Measurements from ENCODE around the gene RSPH6A. TPM values are rescaled to one million over a fixed set of nuclear protein-coding genes. Genes with fewer than 3 reads are reported as not detected.

RSPH6A gene
- total and polyA plus RNA-seq, 2 of the 4 experiments (the other 2 are of a cell fraction), result under 0.01 to 0.09 TPM

GRCh38 chr19:45785097-45785496, 30.0 kb downstream of the RSPH6A start:
- Histone ChIP-seq H3K27me3 (ENCODE audit: control insufficient read depth, insufficient read depth, low read length) (no peaks in the 10 kb centered on the region), H3K27ac (ENCODE audit: insufficient read depth, low read length) (no peak overlapping the region), H4K91ac (ENCODE audit: insufficient read depth, low read depth, low read length) (no peak overlapping the region; the same call in 1 of the 2 replicates), H3K18ac (ENCODE audit: low read depth, low read length) (no peak overlapping the region), H3K23ac (ENCODE audit: low read depth, low read length) (peak overlapping the region; percentile 65; the same call in 1 of the 2 replicates), H3K79me1 (ENCODE audit: low read depth in 1 of 2, low read length in 2 of 2) (peaks cover 29 to 78% of the 10 kb centered on the region in 2 experiments), H3K14ac (replicated peaks; ENCODE audit: low read depth, low read length) (no peak overlapping the region), H3K36me3 (ENCODE audit: control insufficient read depth, insufficient read depth, low read length) (peaks cover 46% of the 10 kb centered on the region), H2BK5ac (ENCODE audit: low read depth, low read length, poor library complexity, severe bottlenecking) (no peak overlapping the region), H4K20me1 (ENCODE audit: insufficient read depth, low read length) (peaks cover 17% of the 10 kb centered on the region), H3K4me1 (ENCODE audit: control insufficient read depth, insufficient read depth, low read length) (peaks cover 30% of the 10 kb centered on the region), H2AFZ (replicated peaks; ENCODE audit: low read length, poor library complexity) (no peak overlapping the region), H3K9ac (ENCODE audit: low read depth, low read length) (no peak overlapping the region), H2BK15ac (ENCODE audit: low read depth, low read length) (no peak overlapping the region), H3K9me1 (ENCODE audit: insufficient read depth, low read length) (peaks cover 17% of the 10 kb centered on the region), H2AK9ac (replicated peaks; ENCODE audit: low read depth, low read length, poor library complexity) (peak overlapping the region; percentile 30), H3K9me3 (ENCODE audit: control insufficient read depth, insufficient read depth, low read length) (no peaks in the 10 kb centered on the region), H4K5ac (ENCODE audit: low read depth, low read length) (no peak overlapping the region), H2BK20ac (ENCODE audit: low read depth, low read length) (no peak overlapping the region), H2AK5ac (ENCODE audit: low read depth, low read length) (peak overlapping the region; percentile 15; the same call in 1 of the 2 replicates), H3K56ac (ENCODE audit: extremely low read depth, insufficient read depth, low read length) (no peak overlapping the region), H4K8ac (ENCODE audit: low read depth in 2 of 2, low read length in 2 of 2) (no peak overlapping the region), H3K4ac (ENCODE audit: low read depth, low read length) (no peak overlapping the region), H2BK120ac (ENCODE audit: low read depth, low read length) (no peak overlapping the region), H3K4me3 (ENCODE audit: insufficient read depth, low read depth, low read length) (no peak overlapping the region), H3K4me2 (ENCODE audit: low read depth, low read length) (no peak overlapping the region)
- in situ Hi-C loops (cut with MboI; ENCODE audit: low sequenced_read_pairs) (no loop called here), dilution Hi-C loops (cut with HindIII; ENCODE audit: low sequenced_read_pairs, unreplicated experiment) (no loop called here), intact Hi-C loops (cut with micrococcal nuclease) (no loop called here)
- 100% methylated on average over 2 of the region's 5 CpGs; no CpG with 5 or more reads in 1 of the 2 experiments for WGBS, 2 experiments (ENCODE audit: extremely low coverage in 2 of 2, insufficient read length in 1 of 2)
- BruUV-seq (replicated peaks), result no TSS peak
- ATAC-seq (ENCODE audit: low read depth) (no peak), DNase-seq (no peak)
- TF ChIP-seq RFX5 (IDR thresholded peaks at IDR 0.05; ENCODE audit: low read depth, low read length), result no peak
- no peak for TF ChIP-seq BHLHE40 (IDR thresholded peaks at IDR 0.05; ENCODE audit: low read depth, low read length)
- TF ChIP-seq POLR2A (IDR thresholded peaks at IDR 0.05; ENCODE audit: low read depth, low read length), result no peak
- ChIA-PET CTCF (no interaction called here), POLR2A (ENCODE audit: unreplicated experiment) (interaction anchor here (0.6 kb wide), 1 partner anchor 8 kb away, joined by 6 read pairs; the partner anchor contains the start of gene DMWD)

Measured in IMR-90 (cell line).